ENCODE results near the gene NTM.

The NTM gene

DNA sequence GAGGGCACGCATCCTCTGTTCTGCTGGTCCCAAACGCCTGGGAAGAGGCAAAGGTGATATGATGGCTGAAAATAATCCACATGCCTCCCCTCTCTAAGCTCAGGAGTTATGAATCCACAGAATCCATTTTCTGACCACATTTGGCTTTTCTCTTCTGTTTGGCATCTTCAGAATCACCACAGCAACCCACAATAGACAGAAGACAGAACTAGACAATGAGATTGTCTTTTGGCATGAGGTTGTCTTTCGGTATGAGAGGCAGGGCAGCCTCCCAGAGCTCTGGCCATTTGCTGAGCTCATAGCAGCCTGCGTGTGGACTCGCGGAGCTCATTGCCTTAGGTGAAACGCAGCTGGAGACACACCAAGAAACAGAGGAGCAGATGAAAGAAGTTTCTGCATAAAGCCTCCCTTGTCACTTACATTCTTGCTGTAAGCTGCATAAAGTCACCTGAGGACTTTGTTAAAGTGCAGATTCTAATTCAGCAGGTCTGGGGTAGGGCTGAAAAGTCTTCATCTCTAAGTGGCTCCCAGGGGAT lies 868.0 kb downstream of the NTM start:
- TF ChIP-seq, protein P1, sequence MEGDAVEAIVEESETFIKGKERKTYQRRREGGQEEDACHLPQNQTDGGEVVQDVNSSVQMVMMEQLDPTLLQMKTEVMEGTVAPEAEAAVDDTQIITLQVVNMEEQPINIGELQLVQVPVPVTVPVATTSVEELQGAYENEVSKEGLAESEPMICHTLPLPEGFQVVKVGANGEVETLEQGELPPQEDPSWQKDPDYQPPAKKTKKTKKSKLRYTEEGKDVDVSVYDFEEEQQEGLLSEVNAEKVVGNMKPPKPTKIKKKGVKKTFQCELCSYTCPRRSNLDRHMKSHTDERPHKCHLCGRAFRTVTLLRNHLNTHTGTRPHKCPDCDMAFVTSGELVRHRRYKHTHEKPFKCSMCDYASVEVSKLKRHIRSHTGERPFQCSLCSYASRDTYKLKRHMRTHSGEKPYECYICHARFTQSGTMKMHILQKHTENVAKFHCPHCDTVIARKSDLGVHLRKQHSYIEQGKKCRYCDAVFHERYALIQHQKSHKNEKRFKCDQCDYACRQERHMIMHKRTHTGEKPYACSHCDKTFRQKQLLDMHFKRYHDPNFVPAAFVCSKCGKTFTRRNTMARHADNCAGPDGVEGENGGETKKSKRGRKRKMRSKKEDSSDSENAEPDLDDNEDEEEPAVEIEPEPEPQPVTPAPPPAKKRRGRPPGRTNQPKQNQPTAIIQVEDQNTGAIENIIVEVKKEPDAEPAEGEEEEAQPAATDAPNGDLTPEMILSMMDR (conservative IDR thresholded peaks at IDR 0.05; ENCODE audit: low read depth, low read length): no peak
- H3K4me3 ChIP-seq (ENCODE audit: low read length): no peak overlapping the region
- DNase-seq (ENCODE audit: low read depth): no peak

DNA sequence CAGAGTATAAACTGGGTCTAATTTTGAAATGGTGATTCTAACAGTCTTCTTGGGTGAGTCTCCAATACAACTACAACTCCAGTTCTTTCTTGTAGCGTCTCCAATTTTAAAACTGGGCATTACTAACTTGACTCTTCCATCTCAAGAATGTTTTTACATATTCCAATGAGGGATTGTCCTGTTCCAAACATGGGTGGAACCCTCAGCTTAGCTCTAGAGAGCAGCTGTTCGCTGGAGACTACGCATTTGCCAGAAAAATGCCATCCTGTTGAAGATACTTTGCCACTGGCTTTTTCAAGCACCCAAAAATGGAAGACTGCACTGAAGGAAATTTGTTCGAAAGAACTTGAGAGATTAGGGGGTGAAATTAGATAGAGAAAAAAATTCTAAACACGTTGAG lies 870.0 kb downstream of the NTM start:
- TF ChIP-seq, protein P1 (conservative IDR thresholded peaks at IDR 0.05; ENCODE audit: low read depth, low read length): no peak
- H3K4me3 ChIP-seq (ENCODE audit: low read length): no peak overlapping the region
- no peak for DNase-seq (ENCODE audit: low read depth)

DNA sequence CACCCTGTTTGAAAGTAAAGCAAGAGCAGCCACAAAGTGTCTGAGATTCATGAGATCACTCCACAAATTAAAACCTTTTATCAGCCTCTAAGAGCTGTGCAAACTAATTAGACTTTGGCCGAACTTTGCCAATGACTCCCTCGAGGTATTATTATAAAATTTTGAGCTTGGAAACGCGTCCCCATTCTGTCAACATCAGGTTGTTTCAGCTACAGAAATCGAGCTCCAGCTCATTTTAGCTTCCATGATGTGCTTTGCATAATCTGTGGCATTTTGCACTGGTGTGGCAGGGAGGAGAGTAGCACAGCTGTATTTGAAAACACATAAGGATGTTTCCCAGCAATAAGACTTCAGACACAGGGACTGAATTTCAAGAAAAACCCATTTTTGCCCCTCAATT lies 872.2 kb downstream of the NTM start:
- TF ChIP-seq, protein P1 (conservative IDR thresholded peaks at IDR 0.05; ENCODE audit: low read depth, low read length): no peak
- DNase-seq (ENCODE audit: low read depth): no peak
- no peak overlapping the region for H3K4me3 ChIP-seq (ENCODE audit: low read length)

DNA sequence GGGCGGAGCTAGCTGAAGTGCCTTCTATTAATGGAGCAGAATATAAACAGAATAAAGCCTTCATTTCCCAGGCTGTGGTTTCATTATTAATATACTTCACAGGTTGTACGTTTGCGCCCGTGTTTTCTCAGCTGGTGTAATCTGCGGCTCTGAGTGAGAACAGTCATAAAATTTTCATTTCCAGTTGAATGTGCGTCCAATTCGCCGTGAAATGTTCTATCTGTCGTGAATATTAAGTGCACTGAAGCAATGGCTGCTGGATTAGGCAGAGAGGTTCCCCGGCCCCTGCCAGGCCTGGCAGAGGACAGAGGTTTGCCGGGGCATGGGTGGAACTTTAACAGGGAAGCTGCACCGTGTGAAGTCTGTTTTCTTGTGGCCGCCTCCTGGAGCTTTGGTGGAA lies 874.4 kb downstream of the NTM start:
- TF ChIP-seq, protein P1 (conservative IDR thresholded peaks at IDR 0.05; ENCODE audit: low read depth, low read length): no peak
- DNase-seq (ENCODE audit: low read depth): no peak
- no peak overlapping the region for H3K4me3 ChIP-seq (ENCODE audit: low read length)

DNA sequence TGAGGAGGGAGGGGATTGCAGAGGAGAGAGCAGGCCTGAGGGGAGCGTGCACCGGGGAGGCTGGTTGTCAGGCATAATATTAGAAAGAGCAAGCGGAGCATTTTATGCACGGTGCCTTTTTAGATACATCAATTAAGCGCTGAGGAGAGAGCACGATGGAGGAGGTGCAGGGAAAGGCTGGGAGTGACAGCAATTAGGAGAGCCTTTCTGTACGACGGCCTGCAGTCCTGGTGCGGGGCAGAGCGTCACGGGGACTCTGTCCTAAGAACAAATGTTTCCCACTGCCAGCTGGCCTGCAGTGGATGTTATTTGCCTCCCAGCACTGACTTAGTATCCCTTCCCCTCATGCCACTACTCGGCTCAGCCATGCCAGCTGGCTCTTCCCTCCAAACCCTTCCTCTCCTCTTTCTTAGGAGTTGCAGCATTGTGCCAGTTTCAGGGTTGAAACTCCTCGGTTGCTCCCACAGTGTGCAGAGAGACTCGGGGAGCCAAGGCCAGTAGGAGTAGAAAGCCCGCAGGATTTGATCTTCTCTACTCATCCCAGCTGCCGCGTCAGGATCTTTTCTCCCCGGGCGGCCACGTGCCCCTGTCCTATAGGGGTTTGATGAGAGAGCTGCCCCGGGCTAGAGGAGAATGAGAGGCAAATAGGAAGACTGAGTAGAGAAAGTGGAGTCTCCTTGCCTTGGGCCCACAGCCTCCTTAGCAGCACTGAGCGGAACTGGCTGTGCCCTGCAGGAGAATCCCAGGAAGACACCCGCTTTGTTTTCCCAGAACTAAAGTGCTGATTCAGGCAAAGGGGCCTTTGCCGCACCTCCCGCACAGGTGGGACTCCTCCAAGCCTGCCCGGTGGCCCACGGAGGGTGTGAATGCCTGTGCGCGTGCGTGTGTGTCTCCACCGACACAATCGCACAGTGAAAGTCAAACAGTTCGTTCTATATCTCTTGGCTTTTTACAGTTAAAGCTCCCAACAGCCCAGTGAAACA lies 875.3 kb downstream of the NTM start:
- no peak for DNase-seq (ENCODE audit: low read depth)
- H3K4me3 ChIP-seq (ENCODE audit: low read length): no peak overlapping the region
- TF ChIP-seq, protein P1 (conservative IDR thresholded peaks at IDR 0.05; ENCODE audit: low read depth, low read length): no peak

DNA sequence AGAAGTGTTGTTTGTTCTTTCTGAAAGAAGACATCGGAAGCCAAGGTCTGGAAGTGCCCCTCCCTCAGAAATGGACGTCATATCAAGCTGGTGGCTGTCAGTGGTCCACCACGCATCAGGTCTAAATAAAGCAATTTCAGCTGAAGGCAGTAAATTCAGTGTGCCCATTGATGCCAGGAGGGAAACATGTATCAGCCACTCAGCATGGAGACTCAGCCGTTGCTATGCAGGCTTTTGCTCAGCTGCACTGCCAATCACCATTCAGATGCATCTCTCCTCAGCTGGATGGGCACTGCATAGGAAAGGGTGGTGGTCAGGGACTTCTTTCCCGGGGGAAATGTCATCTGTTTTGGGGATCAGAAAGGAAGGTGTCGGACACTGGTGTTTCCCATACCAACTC lies 878.2 kb downstream of the NTM start:
- TF ChIP-seq, protein P1 (conservative IDR thresholded peaks at IDR 0.05; ENCODE audit: low read depth, low read length): no peak
- no peak for DNase-seq (ENCODE audit: low read depth)
- no peak overlapping the region for H3K4me3 ChIP-seq (ENCODE audit: low read length)

DNA sequence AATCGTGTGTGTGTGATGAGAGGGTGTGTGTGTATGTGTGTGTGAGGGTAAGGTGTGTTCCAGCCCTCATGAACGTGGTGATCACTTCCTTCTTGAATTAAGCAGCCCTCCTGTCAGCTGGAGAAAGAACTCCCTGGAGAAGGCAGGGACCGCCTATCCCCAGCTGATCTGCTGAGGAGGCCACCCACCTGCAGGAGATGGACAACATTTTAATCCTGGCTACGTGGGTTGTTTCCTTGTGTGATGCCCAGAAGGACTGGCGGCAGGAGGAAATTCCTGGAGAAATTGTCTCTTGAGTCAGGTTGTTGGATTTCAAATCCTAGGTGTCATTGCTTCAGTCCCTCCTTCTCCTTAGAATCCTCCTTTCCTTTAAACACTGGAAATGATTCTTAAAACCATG lies 878.8 kb downstream of the NTM start:
- TF ChIP-seq, protein P1 (conservative IDR thresholded peaks at IDR 0.05; ENCODE audit: low read depth, low read length): no peak
- no peak for DNase-seq (ENCODE audit: low read depth)

More for the DNA sequence above, 878.8 kb downstream of the NTM start:
- no peak overlapping the region for H3K4me3 ChIP-seq (ENCODE audit: low read length)
